Cardiac muscle cell (in vitro differentiated cells and primary cell): Measurements from ENCODE around the gene SLC12A5. TPM values are rescaled to one million over a fixed set of nuclear protein-coding genes. Genes with fewer than 3 reads are reported as not detected.

Experiments
- DNase-seq, 2 donors: peaks; one replicate each; pipeline versions ENCODE4 v3.0.0 to v3.0.0-alpha.2; 2010 to 2017; ENCODE audit warnings: low read depth in 1 of 2, low spot score in 1 of 2
- H3K27ac ChIP-seq: fragments of 200-600 bp; sonication (generic); 2 replicates; pipeline ENCODE4 v1.5.1; 2016
- H3K27me3 ChIP-seq: fragments of 200-600 bp; sonication (generic); 2 replicates; pipeline ENCODE4 v1.6.0; 2016; ENCODE audit warnings: control low read depth
- H3K36me3 ChIP-seq: fragments of 200-600 bp; sonication (generic); 2 replicates; pipeline ENCODE4 v1.5.1; 2016; ENCODE audit warnings: control low read depth
- H3K4me1 ChIP-seq: fragments of 200-600 bp; sonication (generic); 2 replicates; pipeline ENCODE4 v1.8.1; 2017; ENCODE audit warnings: low read depth, mild to moderate bottlenecking, mixed run types
- H3K4me3 ChIP-seq: fragments of 200-600 bp; sonication (generic); 2 replicates; pipeline ENCODE4 v1.5.1; 2016; ENCODE audit warnings: mild to moderate bottlenecking
- H3K9me3 ChIP-seq: fragments of 200-600 bp; sonication (generic); 2 replicates; pipeline ENCODE4 v1.5.1; 2017; ENCODE audit warnings: low read depth, mild to moderate bottlenecking, control low read depth
- polyA plus RNA-seq: library from polyadenylated mRNA; unstranded; fragments of >200 nt; fragmentation: Nextera tagmentation; extraction: Ambion mirVana; gene quantifications from 2 replicates; pipeline ENCODE4 v1.2.1, GENCODE V29; 2016
- total RNA-seq: library from RNA; depleted of rRNA; stranded (reverse); fragments of >200 nt; gene quantifications from 2 replicates; pipeline ENCODE4 v1.2.3, GENCODE V29; 2016
- TF ChIP-seq, protein P1 (sequence below): IDR thresholded peaks from 2 replicates; pipeline ENCODE4 v1.5.1; 2012; ENCODE audit warnings: low read depth, mild to moderate bottlenecking, low read length

SLC12A5 gene
- total and polyA plus RNA-seq, 2 experiments from 2014 or later: 8.3 to 27.9 TPM

- TF ChIP-seq, protein P1, sequence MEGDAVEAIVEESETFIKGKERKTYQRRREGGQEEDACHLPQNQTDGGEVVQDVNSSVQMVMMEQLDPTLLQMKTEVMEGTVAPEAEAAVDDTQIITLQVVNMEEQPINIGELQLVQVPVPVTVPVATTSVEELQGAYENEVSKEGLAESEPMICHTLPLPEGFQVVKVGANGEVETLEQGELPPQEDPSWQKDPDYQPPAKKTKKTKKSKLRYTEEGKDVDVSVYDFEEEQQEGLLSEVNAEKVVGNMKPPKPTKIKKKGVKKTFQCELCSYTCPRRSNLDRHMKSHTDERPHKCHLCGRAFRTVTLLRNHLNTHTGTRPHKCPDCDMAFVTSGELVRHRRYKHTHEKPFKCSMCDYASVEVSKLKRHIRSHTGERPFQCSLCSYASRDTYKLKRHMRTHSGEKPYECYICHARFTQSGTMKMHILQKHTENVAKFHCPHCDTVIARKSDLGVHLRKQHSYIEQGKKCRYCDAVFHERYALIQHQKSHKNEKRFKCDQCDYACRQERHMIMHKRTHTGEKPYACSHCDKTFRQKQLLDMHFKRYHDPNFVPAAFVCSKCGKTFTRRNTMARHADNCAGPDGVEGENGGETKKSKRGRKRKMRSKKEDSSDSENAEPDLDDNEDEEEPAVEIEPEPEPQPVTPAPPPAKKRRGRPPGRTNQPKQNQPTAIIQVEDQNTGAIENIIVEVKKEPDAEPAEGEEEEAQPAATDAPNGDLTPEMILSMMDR: no peak
- H3K9me3 ChIP-seq: no peaks in the 10 kb centered on the region
- H3K27me3 ChIP-seq: peaks cover 7% of the 10 kb centered on the region
- H3K27ac ChIP-seq: no peak overlapping the region
- H3K4me1 ChIP-seq: no peaks in the 10 kb centered on the region
- H3K4me3 ChIP-seq: no peak overlapping the region
- DNase-seq: no peak
- no peaks in the 10 kb centered on the region for H3K36me3 ChIP-seq
These were observed 10.4 kb upstream of the SLC12A5 start for GRCh38 chr20:46018611-46019010.

DNA sequence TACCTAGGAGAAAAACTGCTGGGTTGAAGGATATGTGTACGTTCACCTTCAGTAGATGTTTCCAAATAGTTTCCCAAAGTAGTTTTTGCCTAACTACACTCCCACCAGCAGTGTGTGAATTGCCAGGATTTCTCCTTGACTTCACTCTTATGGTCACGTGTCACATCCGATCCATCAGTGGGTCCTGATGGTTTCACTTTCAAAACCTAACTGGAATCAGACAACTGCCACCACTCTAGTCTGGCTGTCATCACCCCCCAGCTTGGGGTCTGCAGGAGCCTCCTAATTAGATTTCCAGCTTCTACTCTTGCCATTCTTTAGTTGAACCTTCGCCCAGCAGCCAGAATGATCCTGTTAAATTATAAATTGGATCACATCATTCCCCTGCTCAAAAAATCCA is 8.5 kb upstream of the SLC12A5 start:
- DNase-seq: no peak
- no peaks in the 10 kb centered on the region for H3K4me1 ChIP-seq
- TF ChIP-seq, protein P1: no peak
- H3K27ac ChIP-seq: no peak overlapping the region
- no peak overlapping the region for H3K4me3 ChIP-seq
- H3K27me3 ChIP-seq: peaks cover 26% of the 10 kb centered on the region
- no peaks in the 10 kb centered on the region for H3K9me3 ChIP-seq
- H3K36me3 ChIP-seq: no peaks in the 10 kb centered on the region

DNA sequence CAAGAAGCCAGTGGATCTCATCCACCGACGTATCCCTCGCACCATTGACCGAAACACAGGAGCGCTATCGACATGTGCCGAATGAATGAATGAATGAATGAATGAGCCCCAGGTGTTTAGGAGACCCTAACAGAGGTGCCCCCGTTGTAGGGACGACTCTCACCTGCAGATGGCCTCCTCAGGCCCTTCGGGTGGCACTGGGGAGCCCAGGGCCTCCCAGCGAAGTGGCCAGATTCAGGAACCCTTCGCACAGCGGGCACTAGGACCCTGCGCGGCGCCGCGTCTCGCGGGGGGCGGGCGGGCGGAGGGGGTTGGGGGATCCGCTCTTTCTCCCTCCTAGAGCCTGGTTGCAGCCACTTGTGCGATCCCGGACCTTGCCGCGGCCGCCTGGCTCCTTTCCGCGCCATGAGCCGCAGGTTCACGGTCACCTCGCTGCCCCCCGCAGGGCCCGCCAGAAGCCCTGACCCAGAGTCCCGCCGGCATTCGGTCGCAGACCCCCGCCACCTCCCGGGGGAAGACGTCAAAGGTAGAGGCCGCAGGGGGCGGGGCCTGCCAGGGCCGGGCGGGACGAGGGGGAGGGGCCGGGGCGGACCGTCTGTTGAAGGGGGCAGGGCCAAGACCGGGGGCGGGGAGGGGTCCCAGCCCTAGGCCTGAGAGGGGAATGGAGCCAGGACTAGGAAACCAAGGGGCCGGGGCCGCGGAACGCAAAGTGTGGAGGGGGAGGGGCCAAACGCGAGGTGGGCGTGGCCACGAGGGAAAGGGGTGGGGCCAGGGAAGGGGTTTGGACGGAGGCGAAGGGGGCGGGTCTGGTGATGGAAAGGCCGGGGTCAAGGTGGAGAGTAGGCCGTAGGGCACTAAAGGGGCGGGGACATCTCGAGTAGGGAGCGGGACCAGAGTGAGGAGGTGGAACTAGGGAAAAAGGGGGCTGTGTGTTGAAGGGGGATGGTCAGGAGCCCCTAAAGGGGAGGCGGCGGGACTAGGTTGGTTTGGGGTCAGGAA is 7.4 kb upstream of the SLC12A5 start:
- peak overlapping the region; percentile 80 for H3K27ac ChIP-seq
- no peaks in the 10 kb centered on the region for H3K4me1 ChIP-seq
- H3K36me3 ChIP-seq: no peaks in the 10 kb centered on the region
- peak; percentile 23 to 95 for DNase-seq
- H3K27me3 ChIP-seq: peaks cover 37% of the 10 kb centered on the region
- no peaks in the 10 kb centered on the region for H3K9me3 ChIP-seq
- H3K4me3 ChIP-seq: peak overlapping the region; percentile 66
- TF ChIP-seq, protein P1: no peak

- Histone ChIP-seq H3K36me3 (no peaks in the 10 kb centered on the region), H3K27me3 (peaks cover 45% of the 10 kb centered on the region), H3K27ac (no peak overlapping the region), H3K4me3 (peak overlapping the region; percentile 66), H3K9me3 (no peaks in the 10 kb centered on the region), H3K4me1 (no peaks in the 10 kb centered on the region)
- DNase-seq: peak; percentile 48 to 72
- TF ChIP-seq, protein P1: peak; percentile 85
These were observed 6.4 kb upstream of the SLC12A5 start for GRCh38 chr20:46022411-46023147.

GRCh38 chr20:46023148-46023484 is 5.9 kb upstream of the SLC12A5 start:
- TF ChIP-seq, protein P1: no peak
- no peak for DNase-seq
- H3K36me3 ChIP-seq: no peaks in the 10 kb centered on the region
- no peak overlapping the region for H3K4me3 ChIP-seq
- no peaks in the 10 kb centered on the region for H3K4me1 ChIP-seq
- peaks cover 51% of the 10 kb centered on the region for H3K27me3 ChIP-seq
- no peaks in the 10 kb centered on the region for H3K9me3 ChIP-seq
- H3K27ac ChIP-seq: no peak overlapping the region
